Measurements from ENCODE around the gene ARSG.
"Not testable (repeated sequence)": the region's sequence is repeated elsewhere in the genome, so short reads cannot be mapped to it uniquely, and the experiment has no call there.

Gene ARSG

DNA sequence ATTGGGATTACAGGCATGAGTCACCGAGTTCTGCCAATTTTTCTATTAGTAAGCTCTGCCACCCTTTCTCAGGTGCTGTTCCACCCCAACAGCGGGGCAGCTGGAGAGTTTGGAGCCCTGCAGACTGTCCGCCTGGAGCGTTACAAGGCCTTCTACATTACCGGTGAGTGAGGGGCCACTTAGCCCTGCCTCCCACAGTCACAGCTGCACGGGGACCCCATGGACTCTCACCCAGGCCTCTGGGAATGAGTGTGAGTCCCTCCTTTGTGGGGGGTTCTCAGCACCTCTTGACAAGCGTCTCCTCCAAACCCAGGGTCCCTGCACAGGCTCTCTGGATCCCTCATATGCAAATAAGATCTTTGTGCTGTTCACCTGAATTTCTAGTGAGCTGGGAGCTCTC, 110.0 kb downstream of the ARSG start:
- TF ChIP-seq, protein P1, sequence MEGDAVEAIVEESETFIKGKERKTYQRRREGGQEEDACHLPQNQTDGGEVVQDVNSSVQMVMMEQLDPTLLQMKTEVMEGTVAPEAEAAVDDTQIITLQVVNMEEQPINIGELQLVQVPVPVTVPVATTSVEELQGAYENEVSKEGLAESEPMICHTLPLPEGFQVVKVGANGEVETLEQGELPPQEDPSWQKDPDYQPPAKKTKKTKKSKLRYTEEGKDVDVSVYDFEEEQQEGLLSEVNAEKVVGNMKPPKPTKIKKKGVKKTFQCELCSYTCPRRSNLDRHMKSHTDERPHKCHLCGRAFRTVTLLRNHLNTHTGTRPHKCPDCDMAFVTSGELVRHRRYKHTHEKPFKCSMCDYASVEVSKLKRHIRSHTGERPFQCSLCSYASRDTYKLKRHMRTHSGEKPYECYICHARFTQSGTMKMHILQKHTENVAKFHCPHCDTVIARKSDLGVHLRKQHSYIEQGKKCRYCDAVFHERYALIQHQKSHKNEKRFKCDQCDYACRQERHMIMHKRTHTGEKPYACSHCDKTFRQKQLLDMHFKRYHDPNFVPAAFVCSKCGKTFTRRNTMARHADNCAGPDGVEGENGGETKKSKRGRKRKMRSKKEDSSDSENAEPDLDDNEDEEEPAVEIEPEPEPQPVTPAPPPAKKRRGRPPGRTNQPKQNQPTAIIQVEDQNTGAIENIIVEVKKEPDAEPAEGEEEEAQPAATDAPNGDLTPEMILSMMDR (conservative IDR thresholded peaks at IDR 0.05; ENCODE audit: low read length) = no peak
- H3K4me3 ChIP-seq (ENCODE audit: low read length) = no peak overlapping the region
- no peak for DNase-seq (ENCODE audit: low read depth)

DNA sequence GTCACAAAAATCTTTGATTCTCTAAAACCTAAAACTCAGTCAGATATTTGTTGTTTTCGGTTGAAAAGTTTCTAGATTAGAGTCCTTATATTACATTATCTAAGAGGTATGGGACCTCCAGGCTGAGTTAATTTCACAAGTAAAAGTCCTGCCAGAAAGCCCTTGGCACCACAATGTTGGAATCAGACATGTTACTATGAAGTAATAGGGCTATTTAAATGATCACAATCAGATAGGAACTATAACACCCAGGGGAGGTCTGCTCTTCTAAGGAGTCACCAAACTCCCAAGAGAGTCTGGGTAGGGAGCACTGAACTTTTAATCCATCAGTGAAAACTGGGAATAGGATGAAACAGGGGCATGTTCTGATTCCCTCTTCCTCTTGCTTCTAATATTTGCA, 111.8 kb downstream of the ARSG start:
- DNase-seq (ENCODE audit: low read depth) = no peak
- H3K4me3 ChIP-seq (ENCODE audit: low read length) = no peak overlapping the region
- TF ChIP-seq, protein P1 (conservative IDR thresholded peaks at IDR 0.05; ENCODE audit: low read length) = no peak

DNA sequence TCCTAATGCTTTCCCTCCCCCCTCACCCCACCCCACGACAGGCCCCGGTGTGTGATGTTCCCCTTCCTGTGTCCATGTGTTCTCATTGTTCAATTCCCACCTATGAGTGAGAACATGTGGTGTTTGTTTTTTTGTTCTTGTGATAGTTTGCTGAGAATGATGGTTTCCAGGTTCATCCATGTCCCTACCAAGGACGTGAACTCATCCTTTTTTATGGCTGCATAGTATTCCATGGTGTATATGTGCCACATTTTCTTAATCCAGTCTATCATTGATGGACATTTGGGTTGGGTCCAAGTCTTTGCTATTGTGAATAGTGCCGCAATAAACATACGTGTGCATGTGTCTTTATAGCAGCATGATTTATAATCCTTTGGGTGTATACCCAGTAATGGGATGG, 112.5 kb downstream of the ARSG start:
- DNase-seq (ENCODE audit: low read depth); H3K4me3 ChIP-seq (ENCODE audit: low read length): not testable (repeated sequence)

DNA sequence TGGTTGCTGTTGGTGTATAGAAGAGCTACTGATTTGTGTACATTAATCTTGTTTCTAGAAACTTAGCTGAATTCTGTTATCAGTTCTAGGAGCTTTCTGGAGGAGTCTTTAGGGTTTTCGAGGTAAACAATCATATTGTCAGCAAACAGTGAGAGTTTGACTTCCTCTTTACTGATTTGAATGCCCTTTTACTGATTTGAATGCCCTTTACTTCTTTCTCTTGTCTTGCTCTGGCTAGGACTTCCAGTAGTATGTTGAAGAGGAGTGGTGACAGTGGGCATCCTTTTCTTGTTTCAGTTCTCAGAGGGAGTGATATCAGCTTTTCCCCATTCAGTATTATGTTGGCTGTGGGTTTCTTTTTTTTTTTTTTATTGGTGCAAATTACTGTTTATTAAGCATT, 116.4 kb downstream of the ARSG start:
- not testable (repeated sequence) for DNase-seq (ENCODE audit: low read depth); H3K4me3 ChIP-seq (ENCODE audit: low read length)

DNA sequence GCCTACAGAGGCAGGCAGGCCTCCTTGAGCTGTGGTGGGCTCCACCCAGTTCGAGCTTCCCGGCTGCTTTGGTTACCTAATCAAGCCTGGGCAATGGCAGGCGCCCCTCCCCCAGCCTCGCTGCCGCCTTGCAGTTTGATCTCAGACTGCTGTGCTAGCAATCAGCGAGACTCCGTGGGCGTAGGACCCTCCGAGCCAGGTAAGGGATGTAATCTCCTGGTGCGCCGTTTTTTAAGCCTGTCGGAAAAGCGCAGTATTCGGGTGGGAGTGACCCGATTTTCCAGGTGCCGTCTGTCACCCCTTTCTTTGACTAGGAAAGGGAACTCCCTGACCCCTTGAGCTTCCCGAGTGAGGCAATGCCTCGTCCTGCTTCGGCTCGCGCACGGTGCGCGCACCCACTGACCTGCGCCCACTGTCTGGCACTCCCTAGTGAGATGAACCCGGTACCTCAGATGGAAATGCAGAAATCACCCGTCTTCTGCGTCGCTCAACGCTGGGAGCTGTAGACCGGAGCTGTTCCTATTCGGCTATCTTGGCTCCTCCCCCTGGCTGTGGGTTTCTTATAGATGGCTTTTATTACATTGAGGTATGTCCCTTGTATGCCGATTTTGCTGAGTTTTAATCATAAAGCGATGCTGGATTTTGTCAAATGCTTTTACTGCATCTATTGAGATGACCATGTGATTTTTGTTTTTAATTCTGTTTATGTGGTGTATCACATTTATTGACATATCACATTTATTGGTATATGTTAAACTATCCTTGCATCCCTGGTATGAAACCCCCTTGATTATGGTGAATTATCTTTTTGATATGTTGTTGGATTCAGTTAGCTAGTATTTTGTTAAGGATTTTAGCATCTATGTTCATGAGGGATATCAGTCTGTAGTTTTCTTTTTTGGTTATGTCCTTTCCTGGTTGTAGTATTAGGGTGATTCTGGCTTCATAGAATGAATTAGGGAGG, 122.6 kb downstream of the ARSG start:
- not testable (repeated sequence) for DNase-seq (ENCODE audit: low read depth)

DNA sequence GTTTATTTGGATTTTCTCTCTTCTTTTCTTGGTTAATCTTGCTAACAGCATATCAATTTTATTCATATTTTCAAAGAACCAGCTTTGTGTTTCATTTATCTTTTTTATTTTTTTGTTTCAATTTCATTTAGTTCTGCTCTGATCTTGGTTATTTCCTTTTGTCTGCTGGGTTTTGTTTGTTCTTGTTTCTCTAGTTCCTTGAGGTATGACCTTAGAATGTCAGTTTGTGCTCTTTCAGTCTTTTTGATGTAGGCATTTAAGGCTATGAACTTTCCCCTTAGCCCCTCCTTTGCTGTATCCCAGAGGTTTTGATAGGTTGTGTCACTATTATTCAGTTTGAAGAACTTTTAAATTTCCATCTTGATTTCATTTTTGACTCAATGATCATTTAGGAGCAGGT, 123.6 kb downstream of the ARSG start:
- H3K4me3 ChIP-seq (ENCODE audit: low read length); DNase-seq (ENCODE audit: low read depth): not testable (repeated sequence)

More for the DNA sequence above, 122.6 kb downstream of the ARSG start:
- not testable (repeated sequence) for H3K4me3 ChIP-seq (ENCODE audit: low read length)

DNA sequence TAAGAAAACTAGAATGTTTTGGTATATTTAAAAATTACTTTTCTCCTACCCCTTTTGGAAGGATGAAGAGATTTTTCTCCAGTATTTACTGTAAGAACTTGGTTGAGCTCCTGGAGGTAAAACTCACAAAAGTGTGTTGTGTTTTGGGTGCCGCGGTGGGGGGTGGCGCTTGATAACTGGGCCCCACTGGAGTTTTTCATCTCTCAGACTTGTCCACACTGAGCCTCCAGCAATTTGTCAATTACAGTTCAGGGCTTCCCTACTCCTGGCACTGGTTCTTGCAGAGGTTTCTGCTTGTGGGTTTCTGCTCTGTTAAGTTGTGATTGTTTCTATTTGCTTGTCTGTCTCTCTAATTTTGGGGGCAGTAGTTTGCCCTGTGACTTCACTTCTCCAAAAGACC, 126.0 kb downstream of the ARSG start:
- no peak for DNase-seq (ENCODE audit: low read depth)
- TF ChIP-seq, protein P1 (conservative IDR thresholded peaks at IDR 0.05; ENCODE audit: low read length) = no peak
- H3K4me3 ChIP-seq (ENCODE audit: low read length) = no peak overlapping the region

DNA sequence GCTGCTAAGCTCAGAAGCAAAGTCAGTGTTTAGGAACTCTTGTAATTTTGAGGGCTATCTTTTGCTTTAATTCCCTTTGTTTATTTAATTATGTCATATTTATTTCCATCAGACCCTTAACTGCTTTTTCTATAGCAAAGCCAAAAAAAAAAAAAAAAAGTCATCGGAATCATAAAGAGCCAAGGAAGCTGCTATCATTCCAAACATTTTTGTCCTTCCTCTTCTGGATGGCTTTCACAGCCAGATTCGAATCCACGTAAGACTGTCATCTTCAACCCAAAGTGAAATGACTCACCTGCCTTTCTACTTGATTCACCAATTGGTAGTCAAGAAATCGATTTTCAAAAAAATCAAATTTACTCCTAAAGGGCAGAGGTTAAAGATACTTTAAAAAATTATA, 127.6 kb downstream of the ARSG start:
- no peak for DNase-seq (ENCODE audit: low read depth)
- no peak overlapping the region for H3K4me3 ChIP-seq (ENCODE audit: low read length)
- TF ChIP-seq, protein P1 (conservative IDR thresholded peaks at IDR 0.05; ENCODE audit: low read length) = no peak

DNA sequence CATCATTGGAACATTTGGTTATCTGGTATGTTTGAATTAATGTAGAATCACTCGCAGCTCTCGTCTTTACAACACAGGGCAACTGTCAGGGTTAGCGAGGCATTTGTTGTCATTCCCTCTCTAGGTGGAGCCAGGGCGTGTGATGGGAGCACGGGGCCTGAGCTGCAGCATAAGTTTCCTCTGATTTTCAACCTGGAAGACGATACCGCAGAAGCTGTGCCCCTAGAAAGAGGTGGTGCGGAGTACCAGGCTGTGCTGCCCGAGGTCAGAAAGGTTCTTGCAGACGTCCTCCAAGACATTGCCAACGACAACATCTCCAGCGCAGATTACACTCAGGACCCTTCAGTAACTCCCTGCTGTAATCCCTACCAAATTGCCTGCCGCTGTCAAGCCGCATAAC, 128.8 kb downstream of the ARSG start:
- TF ChIP-seq, protein P1 (conservative IDR thresholded peaks at IDR 0.05; ENCODE audit: low read length) = no peak
- no peak for DNase-seq (ENCODE audit: low read depth)
- H3K4me3 ChIP-seq (ENCODE audit: low read length) = no peak overlapping the region

All from AG10803 (cell line).